ENCODE measurements around the gene CRYBA1. TPM values are rescaled to one million over a fixed set of nuclear protein-coding genes. Genes with fewer than 3 reads are reported as not detected.

The CRYBA1 gene
- total RNA-seq, 1 donor from 2014 or later = not detected

DNA sequence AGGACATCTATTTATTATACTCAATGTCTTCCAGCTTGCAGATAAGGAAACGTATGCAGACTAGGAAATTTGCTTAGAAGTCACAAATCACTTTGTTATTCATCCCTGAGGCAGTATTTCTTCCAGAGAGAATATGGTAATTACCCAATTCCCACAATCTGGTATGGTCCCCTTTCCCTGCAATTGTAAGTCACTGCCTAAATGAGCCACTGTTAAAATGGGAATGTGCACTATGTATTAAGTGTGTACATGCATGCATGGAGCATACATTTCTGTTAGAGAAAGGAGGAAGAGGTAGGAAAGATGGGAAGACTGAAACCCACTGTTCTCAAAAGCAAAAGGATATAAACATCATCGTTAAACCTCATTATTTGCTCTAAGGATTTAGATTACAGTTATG is 37.3 kb downstream of the CRYBA1 start:
- DNase-seq = no peak

DNA sequence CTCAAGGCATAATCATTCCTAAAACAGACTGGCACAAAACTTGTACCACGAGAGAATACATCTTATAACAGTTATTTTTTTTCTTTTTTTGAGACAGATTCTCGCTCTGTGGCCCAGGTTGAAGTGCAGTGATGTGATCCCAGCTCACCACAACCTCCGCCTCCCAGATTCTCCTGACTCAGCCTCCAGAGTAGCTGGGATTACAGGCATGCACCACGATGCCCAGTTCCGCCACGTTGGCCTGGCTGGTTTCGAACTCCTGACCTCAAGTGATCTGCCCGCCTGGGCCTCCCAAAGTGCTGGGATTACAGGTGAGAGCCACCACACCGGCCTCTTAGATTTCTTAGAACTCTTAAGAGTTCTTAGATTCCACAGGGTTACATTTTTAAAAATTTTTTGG is 43.2 kb downstream of the CRYBA1 start:
- DNase-seq = no peak

GRCh38 chr17:29291163-29291752 is 44.6 kb downstream of the CRYBA1 start:
- DNase-seq = peak; percentile 82

DNA sequence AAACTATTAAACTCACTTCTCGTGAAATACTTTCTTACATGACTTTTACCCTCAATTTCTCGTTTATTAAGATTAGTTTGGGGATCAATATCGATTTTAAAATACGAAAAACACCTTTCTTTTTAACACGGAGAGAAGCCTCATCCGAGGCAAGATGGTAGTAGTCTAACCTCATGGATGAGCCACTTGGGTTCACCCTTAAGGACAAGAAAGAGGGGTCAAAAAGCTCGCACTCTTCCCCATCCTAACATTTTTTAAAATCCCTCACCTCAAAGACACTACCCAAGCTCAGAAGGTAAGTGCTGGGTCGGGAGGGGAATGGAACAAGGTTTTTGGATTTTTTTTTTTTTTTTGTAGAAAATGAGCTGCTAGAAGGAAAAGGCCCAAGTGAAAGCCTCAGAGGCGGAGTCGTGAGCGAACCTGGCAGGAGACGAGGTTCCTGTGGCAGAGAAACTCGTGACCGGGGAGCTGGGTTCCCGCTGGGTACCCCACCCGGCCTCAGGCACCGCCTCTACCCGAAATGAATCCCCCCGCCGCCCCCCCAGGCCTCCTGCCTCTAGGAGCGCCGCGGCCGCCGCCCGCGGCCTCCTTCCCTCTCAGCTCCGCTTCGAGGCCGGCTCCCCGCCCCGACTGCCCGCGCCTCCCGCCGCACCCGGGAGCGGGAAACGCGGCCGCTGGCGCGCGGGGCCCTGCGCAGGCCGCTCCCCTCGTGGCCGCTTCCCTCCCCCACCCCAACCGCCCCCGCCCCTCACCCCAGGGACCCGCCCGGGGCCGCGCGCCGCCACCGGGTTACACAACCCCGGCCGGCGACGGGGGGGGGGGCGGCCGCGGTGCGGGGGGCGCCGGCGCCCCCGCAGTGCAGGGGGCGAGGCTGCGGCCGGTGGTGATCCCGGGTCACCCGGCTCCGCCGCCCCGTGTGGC is 45.7 kb downstream of the CRYBA1 start:
- DNase-seq = peak; percentile 61

- DNase-seq = peak; percentile 65
These were observed 46.6 kb downstream of the CRYBA1 start for GRCh38 chr17:29292992-29293889.

- peak; percentile 99 for DNase-seq
These were observed 47.4 kb downstream of the CRYBA1 start, which contains the start of gene NUFIP2 for GRCh38 chr17:29293890-29294579. Gene NUFIP2 (minus strand): TSS chr17:29294148. CDS start chr17:29294059, 89 bp downstream.

- no peak for DNase-seq
These were observed 47.9 kb downstream of the CRYBA1 start for GRCh38 chr17:29294580-29294900.

GRCh38 chr17:29295420-29295819 is 48.8 kb downstream of the CRYBA1 start:
- no peak for DNase-seq

DNA sequence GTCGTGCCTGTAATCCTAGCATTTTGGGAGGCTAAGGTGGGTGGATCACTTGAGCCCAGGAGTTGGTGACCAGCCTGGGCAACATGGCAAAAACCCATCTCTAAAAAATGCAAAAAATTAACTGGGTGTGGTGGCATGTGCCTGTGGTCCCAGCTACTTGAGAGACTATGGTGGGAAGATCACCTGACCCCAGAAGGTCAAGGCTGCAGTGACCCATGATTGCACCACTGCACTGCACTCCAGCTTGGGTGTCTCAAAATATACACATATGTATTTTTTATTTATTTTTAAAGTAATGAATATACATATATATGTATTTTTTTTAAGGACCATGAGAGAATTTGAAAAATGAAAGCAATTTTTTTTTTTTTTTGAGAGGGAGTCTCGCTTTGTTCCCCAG is 52.4 kb downstream of the CRYBA1 start:
- DNase-seq = no peak

DNA sequence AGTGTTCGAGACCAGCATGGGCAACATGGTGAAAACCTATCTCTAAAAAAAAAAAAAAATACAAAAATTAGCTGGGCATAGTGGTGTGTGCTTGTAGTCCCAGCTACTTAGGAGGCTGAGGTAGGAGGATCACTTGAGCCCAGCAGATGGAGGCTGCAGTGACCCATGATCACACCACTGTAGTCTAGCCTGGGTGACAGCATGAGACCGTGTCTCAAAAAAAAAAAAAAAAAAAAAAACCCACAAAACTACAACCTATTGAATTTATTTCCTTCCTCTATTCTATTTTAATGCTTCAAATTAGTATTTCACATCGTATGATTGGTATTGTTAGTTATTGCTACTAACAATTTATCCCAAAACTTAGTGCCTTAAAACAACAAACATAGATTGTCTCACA is 56.7 kb downstream of the CRYBA1 start:
- DNase-seq = no peak

Other genes starting within 250 kb of the CRYBA1 start
- gene SEZ6, start 240.8 kb upstream of the CRYBA1 start, total RNA-seq = not detected in 2 replicates
- 0.93 and 3.1 TPM in 2 replicates for gene PIPOX, start 203.7 kb upstream of the CRYBA1 start, total RNA-seq
- gene MYO18A, start 66.5 kb upstream of the CRYBA1 start, total RNA-seq = 42.4 and 47.4 TPM in 2 replicates
- 38.5 and 43.7 TPM in 2 replicates for gene NUFIP2, start 47.3 kb downstream of the CRYBA1 start, total RNA-seq
- 67.6 and 94.3 TPM in 2 replicates for gene TAOK1, start 143.5 kb downstream of the CRYBA1 start, total RNA-seq